Measurements from ENCODE around the gene PDE1C. TPM values are rescaled to one million over a fixed set of nuclear protein-coding genes. Genes with fewer than 3 reads are reported as not detected.

Gene PDE1C
- total RNA-seq = 0.22 and 0.79 TPM in 2 replicates

GRCh38 chr7:32070406-32071360 lies at the start of gene PDE1C:
PDE1C (minus strand) TSS chr7:32070407.

All from placental epithelial cell (primary cell).